ENCODE measurements around the gene TBC1D22A.
A peak's percentile ranks its signal among the peaks of the same experiment; 100 is the strongest.

Gene TBC1D22A

DNA sequence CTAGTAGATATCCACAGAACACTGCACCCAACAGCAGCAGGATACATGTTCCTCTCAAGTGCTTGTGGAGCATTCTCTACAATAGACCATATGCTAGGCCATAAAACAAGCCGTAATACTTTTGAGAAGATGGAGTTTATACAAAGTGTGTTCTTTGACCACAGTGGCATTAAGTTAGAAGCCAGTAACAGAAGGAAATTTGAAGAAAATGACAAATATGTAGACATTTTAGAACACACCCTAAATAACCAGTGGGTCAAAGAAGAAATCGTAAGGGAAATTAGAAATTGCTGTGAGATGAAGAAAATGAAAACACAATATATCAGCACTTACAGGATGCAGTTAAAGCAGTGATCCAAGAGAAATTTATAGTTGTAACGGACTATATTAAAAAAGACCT, 163.4 kb downstream of the TBC1D22A start:
- DNase-seq (ENCODE audit: low read depth in 2 of 3, low spot score in 2 of 3), result no peak

- DNase-seq (ENCODE audit: low read depth in 2 of 3, low spot score in 2 of 3), result no peak
Observed at GRCh38 chr22:46929046-46929709, 166.7 kb downstream of the TBC1D22A start.

DNA sequence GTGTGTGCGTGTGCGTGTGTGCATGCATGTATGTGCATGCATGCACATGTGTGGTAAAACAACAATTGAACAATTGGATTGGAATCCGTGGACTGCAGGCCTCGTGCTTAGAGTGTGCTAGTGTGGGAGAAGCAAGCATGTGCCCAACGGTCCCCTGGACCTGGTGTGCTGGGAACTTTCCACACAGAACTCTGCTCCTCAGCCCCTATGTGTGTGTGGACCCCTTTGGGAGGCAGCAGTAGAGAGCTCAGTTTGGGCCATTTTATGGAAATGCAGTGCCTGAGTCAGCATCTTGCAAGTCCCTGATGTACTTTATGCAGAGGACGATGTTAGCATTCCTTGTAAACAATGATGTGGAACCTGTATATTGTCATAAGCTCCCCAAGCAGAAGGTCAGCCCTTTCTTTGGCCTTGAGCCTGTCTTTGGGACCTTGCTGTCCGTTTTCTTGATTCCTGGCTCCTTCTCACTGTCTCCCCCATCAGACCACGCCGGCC, 167.3 kb downstream of the TBC1D22A start:
- no peak for DNase-seq (ENCODE audit: low read depth in 2 of 3, low spot score in 2 of 3)

DNA sequence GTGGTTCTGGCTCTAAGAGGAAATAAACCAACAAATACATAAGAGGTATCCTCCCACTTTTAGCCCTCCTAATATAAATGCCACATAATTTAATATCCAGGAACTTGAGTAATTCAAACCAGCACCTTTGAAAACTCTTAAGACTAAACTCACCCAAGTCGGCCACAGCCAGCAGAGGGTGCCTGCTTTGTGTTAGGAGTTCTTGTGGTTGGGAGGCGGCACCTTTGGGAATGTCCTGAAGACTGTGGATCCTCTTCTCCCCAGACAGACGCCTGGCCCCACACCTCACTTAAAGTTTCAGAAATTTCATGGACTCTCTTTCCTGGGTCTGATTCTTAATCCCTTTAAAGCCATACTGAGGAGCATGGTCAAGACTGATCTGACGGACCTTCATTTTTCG, 169.0 kb downstream of the TBC1D22A start:
- no peak for DNase-seq (ENCODE audit: low read depth in 2 of 3, low spot score in 2 of 3)

- DNase-seq (ENCODE audit: low read depth in 2 of 3, low spot score in 2 of 3), result no peak
Observed at GRCh38 chr22:46931881-46932280, 169.4 kb downstream of the TBC1D22A start.

GRCh38 chr22:46933040-46933930, 170.8 kb downstream of the TBC1D22A start:
- no peak for DNase-seq (ENCODE audit: low read depth in 2 of 3, low spot score in 2 of 3)

DNA sequence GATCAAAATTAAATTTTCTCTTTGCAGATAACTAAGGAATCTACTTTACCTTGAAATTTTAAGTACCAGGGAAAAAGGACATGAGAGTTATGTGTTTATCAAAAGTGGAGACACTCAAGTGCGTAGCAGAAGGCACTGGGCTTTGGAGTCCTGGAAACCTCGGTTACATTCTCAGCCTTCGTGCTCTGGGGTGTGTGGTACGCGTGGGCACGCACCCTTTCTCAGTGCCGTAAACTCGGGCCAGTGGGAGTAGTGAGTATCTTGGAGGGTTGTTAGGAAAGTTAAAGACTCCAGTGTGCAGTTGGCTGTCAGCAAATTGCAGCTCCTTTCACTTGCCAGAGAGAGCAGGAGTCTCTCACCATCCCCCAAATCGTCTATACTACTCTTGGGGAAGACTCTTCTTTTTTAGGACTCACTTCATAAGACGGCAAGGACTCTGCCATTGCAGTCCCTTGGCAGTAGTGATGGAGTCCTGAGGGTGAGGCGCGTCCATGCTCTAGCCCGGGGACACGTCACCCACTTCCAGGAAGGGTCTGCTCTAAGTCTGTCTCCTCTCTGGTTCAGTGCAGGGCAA, 171.8 kb downstream of the TBC1D22A start:
- no peak for DNase-seq (ENCODE audit: low read depth in 2 of 3, low spot score in 2 of 3)

DNA sequence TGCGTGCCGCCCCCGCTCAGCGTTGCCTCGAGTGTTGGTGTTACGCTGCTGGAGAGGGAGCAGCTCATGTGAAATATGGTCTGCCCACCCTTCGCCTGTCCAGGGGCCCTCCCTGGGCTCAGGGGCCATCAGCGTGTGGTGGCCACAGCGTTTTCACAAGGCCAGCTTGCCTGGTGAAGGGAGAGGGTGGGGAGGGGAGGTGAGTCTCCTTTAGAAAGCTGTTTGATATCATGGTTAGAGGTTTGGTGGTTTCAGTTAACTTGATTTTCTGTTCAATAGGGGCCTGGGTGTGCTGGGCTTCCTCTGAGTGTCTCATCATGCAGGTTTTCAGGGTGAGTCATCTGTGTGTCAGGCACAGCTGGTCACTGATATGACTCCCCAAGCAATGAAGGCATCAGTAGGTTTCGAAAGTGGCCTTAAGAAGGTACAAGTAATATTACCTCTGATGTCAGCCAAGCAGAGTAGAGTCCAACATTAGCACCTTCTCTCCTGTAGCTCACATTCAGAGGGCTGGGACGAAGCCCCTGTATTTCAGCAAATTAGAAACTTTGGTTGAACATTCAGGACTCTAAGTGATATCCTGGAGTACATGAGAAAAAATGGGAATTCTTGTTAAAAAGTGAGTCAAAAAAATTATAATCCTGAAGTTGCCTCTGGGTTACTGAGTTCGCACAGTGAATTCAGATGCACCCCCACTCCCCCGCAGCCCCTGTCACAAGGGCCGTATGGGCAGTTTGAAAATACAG, 172.5 kb downstream of the TBC1D22A start:
- peak in 1 of 3 experiments; percentile 11 for DNase-seq (ENCODE audit: low read depth in 2 of 3, low spot score in 2 of 3)

DNA sequence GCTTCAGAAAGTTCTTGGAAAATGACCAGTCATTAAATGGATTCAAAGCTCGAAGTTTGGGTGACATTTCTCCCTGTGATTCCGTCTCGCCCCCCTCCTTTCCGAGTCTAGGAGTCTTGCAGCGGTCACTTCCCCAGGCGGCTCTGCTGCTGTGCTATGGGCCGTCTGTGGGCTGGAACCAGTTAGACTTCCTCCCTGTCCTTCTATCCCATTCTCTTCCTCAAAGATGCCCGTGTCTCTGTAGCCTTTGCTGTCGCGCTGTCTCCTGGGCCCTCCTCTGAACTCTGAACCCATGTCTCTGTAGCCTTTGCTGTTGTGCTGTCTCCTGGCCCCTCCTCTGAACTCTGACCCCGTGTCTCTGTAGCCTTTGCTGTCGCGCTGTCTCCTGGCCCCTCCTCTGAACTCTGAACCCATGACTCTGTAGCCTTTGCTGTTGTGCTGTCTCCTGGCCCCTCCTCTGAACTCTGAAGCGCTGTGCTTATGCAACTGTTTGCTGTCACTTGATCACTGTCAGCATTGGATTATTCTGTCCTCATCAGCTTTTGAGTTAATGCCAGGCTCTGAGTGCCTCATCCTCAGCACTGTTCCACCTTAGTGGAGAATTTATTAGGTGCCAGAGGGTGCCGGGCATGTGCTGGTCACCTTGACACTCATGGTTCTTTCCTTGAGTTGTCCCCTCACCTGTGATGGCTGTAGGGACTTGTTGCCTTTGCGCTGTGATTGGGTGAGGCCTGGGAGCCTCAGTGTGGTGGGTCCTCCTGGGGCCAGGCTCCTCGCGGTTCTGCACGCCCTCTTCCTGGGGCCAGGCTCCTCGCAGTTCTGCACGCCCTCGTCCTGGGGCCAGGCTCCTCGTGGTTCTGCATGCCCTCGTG, 173.3 kb downstream of the TBC1D22A start:
- no peak for DNase-seq (ENCODE audit: low read depth in 2 of 3, low spot score in 2 of 3)

- DNase-seq (ENCODE audit: low read depth in 2 of 3, low spot score in 2 of 3), result no peak
Observed at GRCh38 chr22:46936378-46936903, 174.0 kb downstream of the TBC1D22A start.

DNA sequence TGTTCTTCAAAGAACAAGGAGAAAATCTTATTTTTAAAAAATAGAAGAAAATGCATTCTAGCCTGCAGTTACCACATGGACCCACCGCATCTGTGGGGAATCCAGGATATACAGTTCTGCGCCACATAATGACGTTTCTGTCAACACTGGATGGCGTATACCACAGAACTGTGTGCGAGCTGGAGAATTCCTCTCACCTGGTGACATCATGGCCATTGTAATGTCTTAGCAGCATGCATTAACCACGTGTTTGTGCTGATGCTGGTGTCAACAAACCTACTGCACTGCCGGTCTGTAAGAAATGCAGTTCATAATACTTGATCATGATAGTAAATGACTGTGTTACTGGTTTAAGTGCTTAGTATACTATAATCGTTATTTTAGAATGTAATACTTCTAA, 174.7 kb downstream of the TBC1D22A start:
- no peak for DNase-seq (ENCODE audit: low read depth in 2 of 3, low spot score in 2 of 3)

- DNase-seq (ENCODE audit: low read depth in 2 of 3, low spot score in 2 of 3), result no peak
Observed at GRCh38 chr22:46937939-46938338, 175.5 kb downstream of the TBC1D22A start.

GRCh38 chr22:46941968-46942798, 179.7 kb downstream of the TBC1D22A start:
- DNase-seq (ENCODE audit: low read depth in 2 of 3, low spot score in 2 of 3), result no peak

DNA sequence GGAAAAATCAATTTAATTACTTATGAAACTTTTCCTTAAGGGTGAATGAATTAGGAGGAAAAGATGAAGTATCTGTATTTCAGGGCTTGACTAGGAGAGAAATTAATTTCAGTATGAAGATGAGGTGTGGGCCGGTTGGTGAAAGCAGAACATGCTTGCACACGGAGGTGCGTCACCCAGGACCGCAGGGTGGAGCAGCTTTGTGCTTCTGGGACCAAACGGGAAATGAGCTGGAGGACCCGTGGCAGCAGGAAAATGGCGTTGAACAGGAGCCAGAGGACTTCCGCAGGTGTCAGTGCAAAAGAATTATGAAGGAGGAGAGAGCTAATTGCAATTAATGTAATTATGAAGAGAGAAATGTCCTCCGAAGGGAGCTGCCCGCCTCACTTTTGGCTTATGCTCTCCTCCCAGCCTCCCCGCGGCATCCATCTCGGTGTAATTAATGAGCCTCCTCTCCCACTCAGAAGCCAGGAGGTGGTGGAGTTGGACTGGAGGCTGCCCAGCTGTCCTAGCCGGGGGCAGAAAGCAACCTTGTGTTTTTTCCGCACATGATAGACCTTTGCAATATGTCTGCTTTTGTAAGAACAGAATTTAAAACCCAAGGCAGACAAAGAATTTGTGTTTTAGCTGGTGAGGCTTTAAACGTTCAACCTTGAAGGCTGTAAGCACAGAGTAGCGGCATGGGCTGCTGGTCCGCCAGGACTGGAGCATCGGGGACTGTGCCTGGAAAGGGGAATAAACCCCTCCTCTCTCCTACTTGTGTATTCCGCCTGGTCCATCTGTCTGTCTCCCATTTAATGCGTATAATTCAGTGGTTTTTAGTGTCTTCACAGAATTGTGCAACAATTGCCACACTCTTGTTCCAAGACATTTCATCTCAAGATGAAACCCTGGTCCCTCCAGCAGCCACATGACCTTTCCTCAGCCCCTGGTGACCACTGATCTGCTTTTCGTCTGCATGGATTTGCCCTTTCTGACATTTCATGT, 180.6 kb downstream of the TBC1D22A start:
- no peak for DNase-seq (ENCODE audit: low read depth in 2 of 3, low spot score in 2 of 3)

DNA sequence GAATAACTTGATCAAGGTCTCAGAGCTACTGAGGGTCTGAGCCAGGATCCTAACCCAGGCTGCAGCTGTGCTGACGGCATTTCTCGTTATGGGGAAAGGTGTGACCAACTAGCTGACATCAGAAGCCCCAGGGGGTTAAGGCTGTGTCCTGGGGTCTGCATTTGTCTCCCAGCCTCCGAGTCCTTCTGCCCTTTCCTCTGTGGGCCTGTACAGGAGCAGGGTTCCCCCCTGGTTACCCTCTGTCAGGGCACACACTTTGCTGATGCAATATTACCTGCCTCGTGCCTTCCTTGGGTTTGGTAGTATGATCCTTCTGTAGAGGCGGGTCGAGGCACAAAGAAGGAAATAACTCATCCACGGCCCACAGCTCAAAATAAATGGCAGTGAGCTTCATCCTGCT, 183.0 kb downstream of the TBC1D22A start:
- no peak for DNase-seq (ENCODE audit: low read depth in 2 of 3, low spot score in 2 of 3)

DNA sequence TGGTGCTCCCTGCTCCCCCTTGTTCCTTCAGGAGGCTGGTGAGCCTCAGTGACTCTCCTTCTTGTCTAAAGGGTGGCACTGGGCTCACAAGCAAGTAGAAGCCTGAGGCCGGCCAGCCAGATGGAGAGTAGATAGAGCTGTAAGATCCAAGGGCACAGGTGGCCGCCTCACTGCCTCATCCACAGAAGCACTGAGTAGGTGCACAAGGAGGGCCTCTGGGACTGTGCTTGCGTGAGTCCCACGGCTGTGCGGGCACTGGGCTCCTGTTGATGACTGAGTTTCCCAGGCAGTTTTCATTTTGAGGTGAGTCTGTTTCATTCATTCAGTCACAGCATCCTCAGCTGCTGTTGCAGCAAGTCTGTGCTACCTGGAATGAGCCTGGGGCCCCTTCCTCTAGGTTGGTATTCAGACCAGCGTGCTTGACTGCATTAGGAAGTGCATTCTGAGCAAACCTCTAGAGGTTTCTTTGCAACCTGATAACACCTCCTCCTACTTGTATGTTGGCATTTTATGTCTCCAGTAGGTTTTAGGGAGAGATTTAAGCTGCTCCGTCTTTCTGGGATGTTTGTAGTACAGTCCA, 184.0 kb downstream of the TBC1D22A start:
- DNase-seq (ENCODE audit: low read depth in 2 of 3, low spot score in 2 of 3), result no peak

- DNase-seq (ENCODE audit: low read depth in 2 of 3, low spot score in 2 of 3), result no peak
Observed at GRCh38 chr22:46947516-46948257, 185.2 kb downstream of the TBC1D22A start.

All from activated CD8-positive, alpha-beta memory T cell treated with anti-CD3 and anti-CD28 coated beads for 48 hours (primary cell).